ENCODE results near the gene UBE2D2.

- TF ChIP-seq CTCF (conservative IDR thresholded peaks at IDR 0.05) = no peak
- TF ChIP-seq EZH2 (IDR thresholded peaks at IDR 0.05; ENCODE audit: low read depth) = no peak
Observed at GRCh38 chr5:139578325-139578724, 17.2 kb downstream of the UBE2D2 start.

All from PC-9 (cell line).